Lower leg skin (tissue), 3 donors: ENCODE data around the gene HOXB9.

ENCODE experiments used
- POLR2A ChIP-seq, 2 donors: fragments of 450-650 bp; IDR thresholded peaks; one replicate each; pipeline ENCODE4 v1.6.1; 2016 to 2017; ENCODE audit warnings: antibody characterized with exemption in 2 of 2, mild to moderate bottlenecking in 1 of 2, moderate library complexity in 1 of 2
- TF ChIP-seq, protein P1 (sequence below), 3 donors: fragments of 450-650 bp; IDR thresholded peaks; one replicate each; pipeline ENCODE4 v1.5.1; 2016; ENCODE audit warnings: antibody characterized with exemption in 3 of 3, mild to moderate bottlenecking in 3 of 3, moderate library complexity in 2 of 3

GRCh38 chr17:48626245-48627117 lies at the start of gene HOXB9:
- TF ChIP-seq, protein P1, sequence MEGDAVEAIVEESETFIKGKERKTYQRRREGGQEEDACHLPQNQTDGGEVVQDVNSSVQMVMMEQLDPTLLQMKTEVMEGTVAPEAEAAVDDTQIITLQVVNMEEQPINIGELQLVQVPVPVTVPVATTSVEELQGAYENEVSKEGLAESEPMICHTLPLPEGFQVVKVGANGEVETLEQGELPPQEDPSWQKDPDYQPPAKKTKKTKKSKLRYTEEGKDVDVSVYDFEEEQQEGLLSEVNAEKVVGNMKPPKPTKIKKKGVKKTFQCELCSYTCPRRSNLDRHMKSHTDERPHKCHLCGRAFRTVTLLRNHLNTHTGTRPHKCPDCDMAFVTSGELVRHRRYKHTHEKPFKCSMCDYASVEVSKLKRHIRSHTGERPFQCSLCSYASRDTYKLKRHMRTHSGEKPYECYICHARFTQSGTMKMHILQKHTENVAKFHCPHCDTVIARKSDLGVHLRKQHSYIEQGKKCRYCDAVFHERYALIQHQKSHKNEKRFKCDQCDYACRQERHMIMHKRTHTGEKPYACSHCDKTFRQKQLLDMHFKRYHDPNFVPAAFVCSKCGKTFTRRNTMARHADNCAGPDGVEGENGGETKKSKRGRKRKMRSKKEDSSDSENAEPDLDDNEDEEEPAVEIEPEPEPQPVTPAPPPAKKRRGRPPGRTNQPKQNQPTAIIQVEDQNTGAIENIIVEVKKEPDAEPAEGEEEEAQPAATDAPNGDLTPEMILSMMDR (IDR thresholded peaks at IDR 0.05): no peak
- TF ChIP-seq POLR2A (IDR thresholded peaks at IDR 0.05): no peak
